ENCODE data around the gene ROPN1L.

GRCh38 chr5:10438301-10438700 is 3.4 kb upstream of the ROPN1L start:
- TF ChIP-seq CTCF (IDR thresholded peaks at IDR 0.05), result no peak
- no peak for TF ChIP-seq POLR2A (IDR thresholded peaks at IDR 0.05)
